Smooth muscle cell of the pulmonary artery (primary cell): ENCODE results near the gene IQCM. TPM values are rescaled to one million over a fixed set of nuclear protein-coding genes. Genes with fewer than 3 reads are reported as not detected.

Experiments
- total RNA-seq: library from RNA; depleted of rRNA; stranded (reverse); fragments of >200 nt; gene quantifications from 2 replicates; pipeline ENCODE4 v1.2.3, GENCODE V29; 2014

IQCM gene
- not detected in 2 replicates for total RNA-seq

DNA sequence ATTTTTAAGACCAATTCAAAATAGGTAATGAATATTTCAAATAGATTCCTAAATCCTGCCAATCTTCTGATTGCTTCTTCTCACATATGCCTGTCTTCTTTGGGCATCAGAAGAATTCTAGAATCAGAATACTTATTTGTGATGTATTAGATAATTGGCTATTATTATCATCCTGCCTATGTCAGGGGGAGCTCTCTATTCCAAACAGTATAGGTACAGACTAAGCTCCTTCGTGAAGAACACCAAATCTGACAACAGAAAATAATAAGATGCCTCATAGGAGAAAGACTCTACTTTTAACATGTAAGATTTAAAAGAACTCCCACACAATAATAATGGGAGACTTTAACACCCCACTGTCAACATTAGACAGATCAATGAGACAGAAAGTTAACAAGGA lies at the start of gene IQCM:
Gene IQCM (minus strand): TSS at position 101 of the 400 bp plus-strand sequence. CDS start 73,152 bp downstream, outside the sequence.

